Hepatocyte (in vitro differentiated cells): ENCODE results near the gene SLC15A4. TPM values are rescaled to one million over a fixed set of nuclear protein-coding genes. Genes with fewer than 3 reads are reported as not detected.
"Not testable (repeated sequence)": the region's sequence is repeated elsewhere in the genome, so short reads cannot be mapped to it uniquely, and the experiment has no call there.

Experiments used
- DNase-seq: peaks from one replicate; pipeline ENCODE4 v3.0.0-alpha.2; 2016; ENCODE audit warnings: low spot score
- H2AFZ ChIP-seq: fragments of 200-600 bp; sonication (generic); 2 replicates; pipeline ENCODE4 v1.6.0; 2016; ENCODE audit warnings: antibody characterized with exemption, mild to moderate bottlenecking
- H3K27ac ChIP-seq: fragments of 200-600 bp; sonication (generic); 2 replicates; pipeline ENCODE4 v1.5.1; 2016; ENCODE audit warnings: mild to moderate bottlenecking
- H3K27me3 ChIP-seq: fragments of 200-600 bp; sonication (generic); 2 replicates; pipeline ENCODE4 v1.6.1; 2016
- H3K36me3 ChIP-seq: fragments of 200-600 bp; sonication (generic); replicated peaks from 2 replicates; pipeline ENCODE4 v1.5.1; 2016; ENCODE audit warnings: low read depth; ENCODE audit not compliant: insufficient read depth
- H3K4me1 ChIP-seq: fragments of 200-600 bp; sonication (generic); 2 replicates; pipeline ENCODE4 v1.5.1; 2016; ENCODE audit warnings: mild to moderate bottlenecking, moderate library complexity; ENCODE audit not compliant: insufficient read depth
- H3K4me2 ChIP-seq: fragments of 200-600 bp; sonication (generic); 2 replicates; pipeline ENCODE4 v1.6.0; 2016
- H3K4me3 ChIP-seq: fragments of 200-600 bp; sonication (generic); 2 replicates; pipeline ENCODE4 v1.5.1; 2016; ENCODE audit warnings: mild to moderate bottlenecking
- H3K79me2 ChIP-seq: fragments of 200-600 bp; sonication (generic); 2 replicates; pipeline ENCODE4 v1.6.0; 2017; ENCODE audit warnings: mild to moderate bottlenecking
- H3K9me2 ChIP-seq: fragments of 200-600 bp; sonication (generic); replicated peaks from 2 replicates; pipeline ENCODE4 v1.6.0; 2017; ENCODE audit warnings: mild to moderate bottlenecking; ENCODE audit not compliant: insufficient read depth
- H3K9me3 ChIP-seq: fragments of 200-600 bp; sonication (generic); 2 replicates; pipeline ENCODE4 v1.5.1; 2016; ENCODE audit warnings: low read depth, mild to moderate bottlenecking
- H4K20me1 ChIP-seq: fragments of 200-600 bp; sonication (generic); 2 replicates; pipeline ENCODE4 v1.6.0; 2016; ENCODE audit warnings: mild to moderate bottlenecking; ENCODE audit not compliant: insufficient read depth, poor library complexity, severe bottlenecking
- EZH2 ChIP-seq: fragments of 200-600 bp; sonication (generic); IDR thresholded peaks from 2 replicates; pipeline ENCODE4 v1.6.1; 2016; ENCODE audit warnings: antibody characterized with exemption, mild to moderate bottlenecking, borderline replicate concordance
- EZH2phosphoT487 ChIP-seq: fragments of 200-600 bp; sonication (generic); IDR thresholded peaks from one replicate; pipeline ENCODE4 v1.6.1; 2018; ENCODE audit warnings: antibody characterized with exemption, mild to moderate bottlenecking, low read depth, moderate library complexity; ENCODE audit not compliant: unreplicated experiment, severe bottlenecking
- WGBS: methylation state at CpG from one replicate; pipeline ENCODE4 v1.1.6; 2016; ENCODE audit warnings: low lambda C conversion rate; ENCODE audit errors: missing lambda C conversion rate; 5-methylcytosine and 5-hydroxymethylcytosine counted together
- polyA plus RNA-seq: library from polyadenylated mRNA; unstranded; fragments of >200 nt; fragmentation: Nextera tagmentation; extraction: Ambion mirVana; gene quantifications from 2 replicates; pipeline ENCODE4 v1.2.1, GENCODE V29; 2016
- total RNA-seq: library from RNA; depleted of rRNA; stranded (reverse); fragments of >200 nt; gene quantifications from 2 replicates; pipeline ENCODE4 v1.2.3, GENCODE V29; 2014
- TF ChIP-seq, protein P1 (sequence below): fragments of 200-600 bp; sonication (generic); IDR thresholded peaks from 2 replicates; pipeline ENCODE4 v1.5.1; 2016; ENCODE audit warnings: antibody characterized with exemption, mild to moderate bottlenecking; ENCODE audit not compliant: poor library complexity

SLC15A4 gene
- total and polyA plus RNA-seq, 2 experiments from 2014 or later: 33.6 to 48.5 TPM

DNA sequence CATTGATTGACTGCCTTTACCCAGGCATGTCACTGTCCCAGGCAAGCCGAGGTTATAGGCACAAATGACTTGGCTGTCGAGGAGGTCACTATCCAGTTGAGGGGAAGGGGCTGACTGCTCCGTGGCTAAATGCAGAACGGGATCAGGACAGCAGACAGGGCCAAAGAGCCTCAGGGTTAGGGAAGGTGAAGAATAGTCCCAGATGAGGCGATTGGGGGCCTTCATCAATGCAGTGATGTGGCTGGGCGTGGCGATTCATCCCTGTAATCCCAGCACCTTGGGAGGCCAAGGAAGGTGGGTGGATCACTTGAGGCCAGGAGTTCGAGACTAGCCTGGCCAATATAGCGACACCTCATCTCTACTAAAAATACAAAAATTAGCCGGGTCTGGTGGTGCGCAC, 18.8 kb upstream of the SLC15A4 start:
- no peak overlapping the region for H3K4me2 ChIP-seq
- H3K27me3 ChIP-seq: no peaks in the 10 kb centered on the region
- no peaks in the 10 kb centered on the region for H3K36me3 ChIP-seq
- no peaks in the 10 kb centered on the region for H3K9me2 ChIP-seq
- no peak for TF ChIP-seq EZH2phosphoT487
- no peak overlapping the region for H3K27ac ChIP-seq
- DNase-seq: no peak
- H3K9me3 ChIP-seq: no peaks in the 10 kb centered on the region
- no peak overlapping the region for H2AFZ ChIP-seq
- H3K4me3 ChIP-seq: no peak overlapping the region
- H3K79me2 ChIP-seq: no peaks in the 10 kb centered on the region
- no peaks in the 10 kb centered on the region for H3K4me1 ChIP-seq
- 88% methylated on average over 11 of the region's 11 CpGs for WGBS
- H4K20me1 ChIP-seq: no peaks in the 10 kb centered on the region

DNA sequence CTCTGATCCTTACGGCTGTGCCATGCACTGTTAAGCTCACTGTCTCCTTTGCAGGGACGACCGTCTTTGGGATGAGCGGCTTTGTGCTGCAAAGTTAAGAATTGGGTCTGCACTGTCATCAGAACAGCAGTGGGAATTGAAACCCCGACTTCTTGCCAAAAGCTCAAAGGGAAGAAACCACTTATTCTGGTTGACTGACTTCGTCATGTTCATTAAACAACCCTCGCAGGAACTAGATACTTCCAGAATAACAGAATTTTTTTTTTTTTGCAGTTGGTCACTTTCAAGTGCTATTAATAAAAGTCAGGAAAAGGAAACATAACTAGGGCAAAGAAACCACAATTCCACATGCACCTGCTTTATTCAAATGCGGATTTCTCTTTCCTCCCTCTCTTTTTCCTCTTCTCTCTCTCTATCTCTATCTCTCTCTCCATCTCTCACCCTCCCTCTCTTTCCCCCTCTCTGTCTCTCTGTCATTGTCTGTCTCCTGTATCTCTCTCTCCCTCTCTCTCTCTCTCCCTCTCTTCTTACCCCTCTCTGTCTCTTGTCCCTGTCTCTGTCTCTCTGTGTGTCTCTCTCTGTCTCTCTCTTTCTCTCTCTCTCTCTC, 17.2 kb upstream of the SLC15A4 start:
- H2AFZ ChIP-seq: no peak overlapping the region
- no peak overlapping the region for H3K27ac ChIP-seq
- H4K20me1 ChIP-seq: no peaks in the 10 kb centered on the region
- H3K9me2 ChIP-seq: no peaks in the 10 kb centered on the region
- TF ChIP-seq EZH2phosphoT487: no peak
- no peak for TF ChIP-seq EZH2
- TF ChIP-seq, protein P1, sequence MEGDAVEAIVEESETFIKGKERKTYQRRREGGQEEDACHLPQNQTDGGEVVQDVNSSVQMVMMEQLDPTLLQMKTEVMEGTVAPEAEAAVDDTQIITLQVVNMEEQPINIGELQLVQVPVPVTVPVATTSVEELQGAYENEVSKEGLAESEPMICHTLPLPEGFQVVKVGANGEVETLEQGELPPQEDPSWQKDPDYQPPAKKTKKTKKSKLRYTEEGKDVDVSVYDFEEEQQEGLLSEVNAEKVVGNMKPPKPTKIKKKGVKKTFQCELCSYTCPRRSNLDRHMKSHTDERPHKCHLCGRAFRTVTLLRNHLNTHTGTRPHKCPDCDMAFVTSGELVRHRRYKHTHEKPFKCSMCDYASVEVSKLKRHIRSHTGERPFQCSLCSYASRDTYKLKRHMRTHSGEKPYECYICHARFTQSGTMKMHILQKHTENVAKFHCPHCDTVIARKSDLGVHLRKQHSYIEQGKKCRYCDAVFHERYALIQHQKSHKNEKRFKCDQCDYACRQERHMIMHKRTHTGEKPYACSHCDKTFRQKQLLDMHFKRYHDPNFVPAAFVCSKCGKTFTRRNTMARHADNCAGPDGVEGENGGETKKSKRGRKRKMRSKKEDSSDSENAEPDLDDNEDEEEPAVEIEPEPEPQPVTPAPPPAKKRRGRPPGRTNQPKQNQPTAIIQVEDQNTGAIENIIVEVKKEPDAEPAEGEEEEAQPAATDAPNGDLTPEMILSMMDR: no peak
- DNase-seq: no peak
- 71% methylated on average over 8 of the region's 8 CpGs for WGBS
- no peaks in the 10 kb centered on the region for H3K27me3 ChIP-seq
- no peaks in the 10 kb centered on the region for H3K4me1 ChIP-seq
- H3K4me2 ChIP-seq: no peak overlapping the region
- no peaks in the 10 kb centered on the region for H3K36me3 ChIP-seq
- no peak overlapping the region for H3K4me3 ChIP-seq
- no peaks in the 10 kb centered on the region for H3K79me2 ChIP-seq
- H3K9me3 ChIP-seq: no peaks in the 10 kb centered on the region

DNA sequence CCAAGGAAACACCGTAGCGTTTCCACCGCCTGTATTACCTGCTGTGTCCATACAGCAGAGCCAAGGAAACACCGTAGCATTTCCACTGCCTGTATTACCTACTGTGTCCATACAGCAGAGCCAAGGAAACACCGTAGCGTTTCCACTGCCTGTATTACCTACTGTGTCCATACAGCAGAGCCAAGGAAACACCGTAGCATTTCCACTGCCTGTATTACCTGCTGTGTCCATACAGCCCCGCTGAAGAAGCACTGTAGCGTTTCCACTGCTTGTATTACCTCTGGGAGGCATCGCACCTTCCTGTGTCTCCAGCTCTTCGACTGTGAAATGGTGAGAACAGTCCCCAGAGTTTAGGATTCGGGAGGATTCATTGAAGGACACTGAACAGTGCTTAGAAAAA, 16.1 kb upstream of the SLC15A4 start:
- not testable (repeated sequence) for H4K20me1 ChIP-seq, H3K4me2 ChIP-seq, H3K4me3 ChIP-seq, H3K27ac ChIP-seq, H3K9me2 ChIP-seq, H3K4me1 ChIP-seq, H3K36me3 ChIP-seq, H3K27me3 ChIP-seq, H3K79me2 ChIP-seq, H2AFZ ChIP-seq, H3K9me3 ChIP-seq, DNase-seq
- WGBS: 68% methylated on average over 12 of the region's 12 CpGs

DNA sequence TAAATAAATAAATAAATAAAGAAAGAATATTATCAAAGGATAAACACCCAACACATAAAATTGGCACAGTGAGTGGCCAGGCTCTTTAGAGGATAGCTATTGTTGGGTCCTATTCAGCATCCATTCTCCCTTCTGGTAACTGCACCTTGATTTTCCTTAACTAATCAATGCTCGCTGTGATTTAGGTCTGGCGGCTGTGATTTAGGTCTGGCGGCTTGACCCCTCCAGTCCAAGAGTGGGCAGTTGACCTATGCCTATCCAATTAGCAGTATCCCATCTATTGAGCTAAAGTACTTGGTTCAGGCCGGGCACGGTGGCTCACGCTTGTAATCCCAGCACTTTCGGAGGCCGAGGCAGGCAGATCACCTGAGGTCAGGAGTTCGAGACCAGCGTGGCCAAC, 9.7 kb upstream of the SLC15A4 start:
- WGBS: 99% methylated on average over 9 of the region's 10 CpGs
- no peak for TF ChIP-seq EZH2
- TF ChIP-seq EZH2phosphoT487: no peak
- TF ChIP-seq, protein P1: no peak
- no peak overlapping the region for H3K27ac ChIP-seq
- no peaks in the 10 kb centered on the region for H3K4me1 ChIP-seq
- H3K36me3 ChIP-seq: no peaks in the 10 kb centered on the region
- H2AFZ ChIP-seq: no peak overlapping the region
- no peaks in the 10 kb centered on the region for H3K79me2 ChIP-seq
- no peak overlapping the region for H3K4me2 ChIP-seq
- H3K9me3 ChIP-seq: no peaks in the 10 kb centered on the region
- H3K4me3 ChIP-seq: no peak overlapping the region
- DNase-seq: no peak
- H3K27me3 ChIP-seq: no peaks in the 10 kb centered on the region
- no peaks in the 10 kb centered on the region for H4K20me1 ChIP-seq
- no peaks in the 10 kb centered on the region for H3K9me2 ChIP-seq
